Astrocyte of the cerebellum (primary cell): ENCODE results near the gene AFDN.

Experiments used
- DNase-seq: peaks from one replicate; pipeline ENCODE4 v3.0.0-alpha.2; 2011; ENCODE audit warnings: low read depth
- H3K4me3 ChIP-seq: 2 replicates; pipeline ENCODE4 v1.5.1; 2011; ENCODE audit warnings: mild to moderate bottlenecking, low read depth, low read length, moderate library complexity
- CTCF ChIP-seq: IDR thresholded peaks from 2 replicates; pipeline ENCODE4 v1.5.1; 2012; ENCODE audit warnings: low read length, low read depth, moderate library complexity, mild to moderate bottlenecking; ENCODE audit errors: missing control alignments
- in situ Hi-C: cut with HindIII; loops from 2 replicates; pipeline ENCODE4 v1.10.0; 2017; ENCODE audit warnings: low sequenced_read_pairs

AFDN gene

GRCh38 chr6:167781066-167781767 lies 45.5 kb upstream of the AFDN start:
- TF ChIP-seq CTCF: no peak

GRCh38 chr6:167781868-167782267 lies 44.8 kb upstream of the AFDN start:
- DNase-seq: no peak
- H3K4me3 ChIP-seq: no peak overlapping the region
- in situ Hi-C loops: no loop called here
- no peak for TF ChIP-seq CTCF

More at GRCh38 chr6:167781066-167781767, 45.5 kb upstream of the AFDN start:
- no peak for DNase-seq
- H3K4me3 ChIP-seq: no peak overlapping the region
- in situ Hi-C loops: no loop called here

GRCh38 chr6:167782698-167783517 lies 43.8 kb upstream of the AFDN start:
- no peak for TF ChIP-seq CTCF
- in situ Hi-C loops: no loop called here
- no peak overlapping the region for H3K4me3 ChIP-seq
- no peak for DNase-seq

DNA sequence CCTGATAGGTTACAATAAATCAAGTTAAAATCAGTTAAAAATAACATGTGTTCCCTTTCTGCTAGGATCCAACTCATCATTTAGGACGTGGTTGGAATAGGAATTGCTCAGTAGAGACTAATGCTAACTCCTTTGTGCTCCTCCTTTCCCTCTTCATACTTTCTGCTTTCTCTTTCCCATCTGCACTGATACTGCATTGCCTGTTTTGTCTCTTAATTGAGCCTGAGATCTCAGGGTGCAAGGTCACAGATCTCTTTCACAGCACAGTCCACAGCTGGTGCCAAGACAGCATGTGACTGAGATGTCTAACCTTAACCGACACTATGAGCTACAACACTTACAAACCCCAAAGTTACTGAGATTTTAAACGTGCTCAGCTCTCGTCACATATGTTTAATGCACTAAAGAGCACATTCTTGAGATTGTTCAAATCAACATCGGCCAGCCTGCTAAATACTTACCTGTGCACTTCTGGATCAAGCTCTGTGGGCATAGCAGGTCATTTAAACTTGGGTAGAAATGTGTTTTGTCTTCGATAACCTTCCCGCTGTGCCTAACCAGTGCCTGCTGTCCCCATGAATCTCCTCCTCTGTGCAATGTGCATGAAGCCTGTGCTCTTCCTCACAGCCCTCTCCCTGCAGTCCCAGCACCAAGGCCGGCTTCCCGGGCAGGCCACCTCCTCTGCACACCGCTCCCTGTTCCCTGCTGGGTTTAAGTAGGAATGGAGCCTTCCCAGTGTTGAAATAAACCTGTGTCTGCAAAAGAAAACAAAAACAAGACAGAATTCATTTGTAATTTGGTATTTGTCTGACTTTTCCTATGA lies 39.6 kb upstream of the AFDN start:
- TF ChIP-seq CTCF: no peak

DNA sequence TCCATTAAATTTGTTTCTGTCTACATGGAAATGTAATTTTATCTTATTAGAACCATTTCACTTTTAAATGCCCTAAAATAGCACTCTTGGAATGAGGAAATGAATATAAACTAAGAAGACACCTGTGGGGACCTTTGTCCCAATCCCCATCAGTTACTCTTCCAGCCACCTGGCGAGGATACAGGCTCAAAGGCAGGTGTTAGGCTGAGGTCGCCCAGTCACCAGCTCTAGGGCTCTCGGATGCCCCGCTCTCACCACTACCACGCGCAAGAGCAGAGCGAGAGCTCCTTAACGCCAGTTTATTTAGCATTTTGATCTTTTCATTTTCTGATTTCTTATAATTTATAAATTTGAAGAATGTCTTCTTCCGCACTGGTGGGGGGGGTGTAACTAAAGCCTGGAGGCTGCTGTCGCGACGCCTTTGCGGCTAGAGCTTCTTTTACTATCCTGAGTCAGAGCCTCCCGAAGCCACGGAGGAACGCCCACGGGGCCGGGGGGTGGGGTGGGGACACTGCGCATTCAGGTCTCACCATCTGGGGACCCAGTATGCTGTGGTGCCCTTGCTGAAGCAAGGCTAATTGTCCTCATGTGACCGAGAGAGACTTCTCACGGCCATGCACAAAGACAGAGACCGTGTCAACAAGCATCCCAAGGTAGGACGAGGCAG lies 38.7 kb upstream of the AFDN start:
- TF ChIP-seq CTCF: no peak
- H3K4me3 ChIP-seq: no peak overlapping the region
- in situ Hi-C loops: no loop called here
- DNase-seq: no peak

More for the DNA sequence above, 39.6 kb upstream of the AFDN start:
- DNase-seq: no peak
- H3K4me3 ChIP-seq: no peak overlapping the region
- in situ Hi-C loops: no loop called here

- in situ Hi-C loops: no loop called here
- H3K4me3 ChIP-seq: no peak overlapping the region
- no peak for DNase-seq
- no peak for TF ChIP-seq CTCF
These were observed 38.2 kb upstream of the AFDN start for GRCh38 chr6:167788563-167788903.
